ENCODE results near the gene ALKBH8. TPM values are rescaled to one million over a fixed set of nuclear protein-coding genes. Genes with fewer than 3 reads are reported as not detected.
A peak's percentile ranks its signal among the peaks of the same experiment; 100 is the strongest.

Gene ALKBH8
- total RNA-seq, 1 experiment from 2014 or later = 6.8 TPM

GRCh38 chr11:107478922-107479321, 86.6 kb downstream of the ALKBH8 start:
- DNase-seq = no peak
- CTCF ChIA-PET = no interaction called here
- intact Hi-C loops (cut with micrococcal nuclease; ENCODE audit: unreplicated experiment) = no loop called here
- H3K27me3 Mint-ChIP-seq (ENCODE audit: unreplicated experiment) = no peaks in the 10 kb centered on the region
- no TSS peak for BruUV-seq (replicated peaks)
- TF ChIP-seq CTCF (IDR thresholded peaks at IDR 0.05; ENCODE audit: unreplicated experiment) = no peak
- no peak overlapping the region for H3K27ac Mint-ChIP-seq (ENCODE audit: unreplicated experiment)
- H3K4me1 Mint-ChIP-seq (ENCODE audit: low read depth, unreplicated experiment) = no peaks in the 10 kb centered on the region
- H3K9me3 Mint-ChIP-seq (ENCODE audit: low read depth, unreplicated experiment) = no peaks in the 10 kb centered on the region
- no peaks in the 10 kb centered on the region for H3K36me3 Mint-ChIP-seq (ENCODE audit: insufficient read depth, unreplicated experiment)
- no peak overlapping the region for H3K4me3 Mint-ChIP-seq (ENCODE audit: low read depth, unreplicated experiment)

- CTCF ChIA-PET = no interaction called here
- Mint-ChIP-seq H3K27ac (ENCODE audit: unreplicated experiment) (no peak overlapping the region), H3K4me1 (ENCODE audit: low read depth, unreplicated experiment) (no peaks in the 10 kb centered on the region), H3K27me3 (ENCODE audit: unreplicated experiment) (no peaks in the 10 kb centered on the region), H3K36me3 (ENCODE audit: insufficient read depth, unreplicated experiment) (no peaks in the 10 kb centered on the region), H3K4me3 (ENCODE audit: low read depth, unreplicated experiment) (no peak overlapping the region), H3K9me3 (ENCODE audit: low read depth, unreplicated experiment) (no peaks in the 10 kb centered on the region)
- intact Hi-C loops (cut with micrococcal nuclease; ENCODE audit: unreplicated experiment) = no loop called here
- DNase-seq = no peak
- no peak for TF ChIP-seq CTCF (IDR thresholded peaks at IDR 0.05; ENCODE audit: unreplicated experiment)
- BruUV-seq (replicated peaks) = no TSS peak
Observed at GRCh38 chr11:107477820-107478219, 87.7 kb downstream of the ALKBH8 start.

- BruUV-seq (replicated peaks) = no TSS peak
- Mint-ChIP-seq H3K36me3 (ENCODE audit: insufficient read depth, unreplicated experiment) (no peaks in the 10 kb centered on the region), H3K4me1 (ENCODE audit: low read depth, unreplicated experiment) (no peaks in the 10 kb centered on the region), H3K9me3 (ENCODE audit: low read depth, unreplicated experiment) (no peaks in the 10 kb centered on the region), H3K4me3 (ENCODE audit: low read depth, unreplicated experiment) (no peak overlapping the region), H3K27me3 (ENCODE audit: unreplicated experiment) (no peaks in the 10 kb centered on the region), H3K27ac (ENCODE audit: unreplicated experiment) (no peak overlapping the region)
- no peak for TF ChIP-seq CTCF (IDR thresholded peaks at IDR 0.05; ENCODE audit: unreplicated experiment)
- DNase-seq = no peak
- intact Hi-C loops (cut with micrococcal nuclease; ENCODE audit: unreplicated experiment) = no loop called here
- CTCF ChIA-PET = no interaction called here
Observed at GRCh38 chr11:107473792-107474191, 91.7 kb downstream of the ALKBH8 start.

- intact Hi-C loops (cut with micrococcal nuclease; ENCODE audit: unreplicated experiment) = no loop called here
- H3K4me1 Mint-ChIP-seq (ENCODE audit: low read depth, unreplicated experiment) = no peaks in the 10 kb centered on the region
- DNase-seq = no peak
- BruUV-seq (replicated peaks) = no TSS peak
- no peak for TF ChIP-seq CTCF (IDR thresholded peaks at IDR 0.05; ENCODE audit: unreplicated experiment)
- no peaks in the 10 kb centered on the region for H3K36me3 Mint-ChIP-seq (ENCODE audit: insufficient read depth, unreplicated experiment)
- H3K27ac Mint-ChIP-seq (ENCODE audit: unreplicated experiment) = no peak overlapping the region
- H3K27me3 Mint-ChIP-seq (ENCODE audit: unreplicated experiment) = no peaks in the 10 kb centered on the region
- CTCF ChIA-PET = no interaction called here
- H3K4me3 Mint-ChIP-seq (ENCODE audit: low read depth, unreplicated experiment) = no peak overlapping the region
- H3K9me3 Mint-ChIP-seq (ENCODE audit: low read depth, unreplicated experiment) = no peaks in the 10 kb centered on the region
Observed at GRCh38 chr11:107472966-107473365, 92.6 kb downstream of the ALKBH8 start.

GRCh38 chr11:107468596-107468995, 96.9 kb downstream of the ALKBH8 start:
- no peak overlapping the region for H3K4me3 Mint-ChIP-seq (ENCODE audit: low read depth, unreplicated experiment)
- BruUV-seq (replicated peaks) = no TSS peak
- H3K9me3 Mint-ChIP-seq (ENCODE audit: low read depth, unreplicated experiment) = no peaks in the 10 kb centered on the region
- no peak for TF ChIP-seq CTCF (IDR thresholded peaks at IDR 0.05; ENCODE audit: unreplicated experiment)
- DNase-seq = peak; percentile 2
- CTCF ChIA-PET = no interaction called here
- H3K27ac Mint-ChIP-seq (ENCODE audit: unreplicated experiment) = no peak overlapping the region
- H3K4me1 Mint-ChIP-seq (ENCODE audit: low read depth, unreplicated experiment) = no peaks in the 10 kb centered on the region
- intact Hi-C loops (cut with micrococcal nuclease; ENCODE audit: unreplicated experiment) = no loop called here
- peaks cover 22% of the 10 kb centered on the region for H3K27me3 Mint-ChIP-seq (ENCODE audit: unreplicated experiment)
- H3K36me3 Mint-ChIP-seq (ENCODE audit: insufficient read depth, unreplicated experiment) = no peaks in the 10 kb centered on the region

Data from Calu3 (cell line).